GM12878 (cell line): Measurements from ENCODE around the gene SMAD2.

Experiments
- EP300 ChIP-seq, 2 experiments: fragments of 150-350 bp in 1 of 2; IDR thresholded peaks; 2 replicates each; pipeline ENCODE4 v1.6.1; 2011 to 2012; ENCODE audit warnings: low read depth in 2 of 2, low read length in 2 of 2, borderline replicate concordance in 1 of 2, improper control_type of control experiment in 1 of 2, inconsistent platforms in 1 of 2; ENCODE audit not compliant: control insufficient read depth in 1 of 2
- NFIC ChIP-seq: IDR thresholded peaks from 2 replicates; pipeline ENCODE4 v1.6.1; 2012; ENCODE audit warnings: low read depth, mild to moderate bottlenecking, inconsistent platforms, low read length, moderate library complexity
- SREBF2 ChIP-seq: IDR thresholded peaks from 2 replicates; pipeline ENCODE4 v1.6.1; 2012; ENCODE audit warnings: mild to moderate bottlenecking, low read length
- TF ChIP-seq, protein P1 (sequence below): fragments of 450-650 bp; IDR thresholded peaks from 2 replicates; pipeline ENCODE4 v1.6.1; 2017; ENCODE audit warnings: mild to moderate bottlenecking, moderate library complexity
- TF ChIP-seq, protein P2 (sequence below), 3 experiments: IDR thresholded peaks in 2 of 3; conservative IDR thresholded peaks in 1 of 3; 2 replicates each; pipeline ENCODE4 v1.5.1; 2011; ENCODE audit warnings: low read depth in 3 of 3, low read length in 3 of 3, mild to moderate bottlenecking in 3 of 3, control low read depth in 2 of 3, moderate library complexity in 2 of 3, inconsistent platforms in 1 of 3, mixed read lengths in 1 of 3; ENCODE audit not compliant: control insufficient read depth in 2 of 3, insufficient read depth in 1 of 3; ENCODE audit errors: extremely low read depth in 1 of 3
- TF ChIP-seq, protein P3 (sequence below): fragments of 450-650 bp; IDR thresholded peaks from 2 replicates; pipeline ENCODE4 v1.6.1; 2017; ENCODE audit warnings: borderline replicate concordance

DNA sequence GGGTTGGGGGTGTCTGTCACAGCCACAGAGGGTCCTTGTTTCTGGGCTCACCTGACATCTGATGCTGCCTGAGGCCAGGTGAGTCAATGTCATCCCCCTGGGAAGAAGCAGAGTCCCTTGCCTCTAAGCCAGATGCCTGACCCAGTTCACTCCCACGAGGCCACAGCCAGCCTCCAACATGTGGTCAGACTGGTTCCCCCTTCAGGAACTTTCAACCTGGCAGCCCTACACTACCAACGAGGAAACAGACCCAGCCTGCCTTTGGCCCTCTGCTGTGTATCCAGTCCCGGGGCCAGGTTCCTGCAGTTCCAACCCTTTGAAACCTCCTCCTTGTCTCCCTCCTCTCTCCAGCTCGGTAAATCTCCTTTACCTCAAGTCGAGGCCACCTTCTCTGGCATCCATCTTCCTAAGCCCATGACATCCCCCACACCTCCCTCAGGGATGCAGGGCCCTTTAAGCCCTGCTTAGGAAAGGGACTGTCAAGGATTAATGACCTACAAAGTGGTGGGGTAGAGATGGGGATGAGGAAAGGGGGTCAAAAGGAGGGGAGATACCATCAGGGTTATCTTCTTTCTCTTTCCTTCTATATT is 49.2 kb upstream of the SMAD2 start:
- TF ChIP-seq EP300 (IDR thresholded peaks at IDR 0.05; ENCODE audit: borderline replicate concordance in 1 of 2, control insufficient read depth in 1 of 2, low read depth in 2 of 2, low read length in 2 of 2) (no peak), NFIC (no peak), SREBF2 (no peak)
- TF ChIP-seq, protein P1, sequence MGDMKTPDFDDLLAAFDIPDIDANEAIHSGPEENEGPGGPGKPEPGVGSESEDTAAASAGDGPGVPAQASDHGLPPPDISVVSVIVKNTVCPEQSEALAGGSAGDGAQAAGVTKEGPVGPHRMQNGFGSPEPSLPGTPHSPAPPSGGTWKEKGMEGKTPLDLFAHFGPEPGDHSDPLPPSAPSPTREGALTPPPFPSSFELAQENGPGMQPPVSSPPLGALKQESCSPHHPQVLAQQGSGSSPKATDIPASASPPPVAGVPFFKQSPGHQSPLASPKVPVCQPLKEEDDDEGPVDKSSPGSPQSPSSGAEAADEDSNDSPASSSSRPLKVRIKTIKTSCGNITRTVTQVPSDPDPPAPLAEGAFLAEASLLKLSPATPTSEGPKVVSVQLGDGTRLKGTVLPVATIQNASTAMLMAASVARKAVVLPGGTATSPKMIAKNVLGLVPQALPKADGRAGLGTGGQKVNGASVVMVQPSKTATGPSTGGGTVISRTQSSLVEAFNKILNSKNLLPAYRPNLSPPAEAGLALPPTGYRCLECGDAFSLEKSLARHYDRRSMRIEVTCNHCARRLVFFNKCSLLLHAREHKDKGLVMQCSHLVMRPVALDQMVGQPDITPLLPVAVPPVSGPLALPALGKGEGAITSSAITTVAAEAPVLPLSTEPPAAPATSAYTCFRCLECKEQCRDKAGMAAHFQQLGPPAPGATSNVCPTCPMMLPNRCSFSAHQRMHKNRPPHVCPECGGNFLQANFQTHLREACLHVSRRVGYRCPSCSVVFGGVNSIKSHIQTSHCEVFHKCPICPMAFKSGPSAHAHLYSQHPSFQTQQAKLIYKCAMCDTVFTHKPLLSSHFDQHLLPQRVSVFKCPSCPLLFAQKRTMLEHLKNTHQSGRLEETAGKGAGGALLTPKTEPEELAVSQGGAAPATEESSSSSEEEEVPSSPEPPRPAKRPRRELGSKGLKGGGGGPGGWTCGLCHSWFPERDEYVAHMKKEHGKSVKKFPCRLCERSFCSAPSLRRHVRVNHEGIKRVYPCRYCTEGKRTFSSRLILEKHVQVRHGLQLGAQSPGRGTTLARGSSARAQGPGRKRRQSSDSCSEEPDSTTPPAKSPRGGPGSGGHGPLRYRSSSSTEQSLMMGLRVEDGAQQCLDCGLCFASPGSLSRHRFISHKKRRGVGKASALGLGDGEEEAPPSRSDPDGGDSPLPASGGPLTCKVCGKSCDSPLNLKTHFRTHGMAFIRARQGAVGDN: no peak
- TF ChIP-seq, protein P2, sequence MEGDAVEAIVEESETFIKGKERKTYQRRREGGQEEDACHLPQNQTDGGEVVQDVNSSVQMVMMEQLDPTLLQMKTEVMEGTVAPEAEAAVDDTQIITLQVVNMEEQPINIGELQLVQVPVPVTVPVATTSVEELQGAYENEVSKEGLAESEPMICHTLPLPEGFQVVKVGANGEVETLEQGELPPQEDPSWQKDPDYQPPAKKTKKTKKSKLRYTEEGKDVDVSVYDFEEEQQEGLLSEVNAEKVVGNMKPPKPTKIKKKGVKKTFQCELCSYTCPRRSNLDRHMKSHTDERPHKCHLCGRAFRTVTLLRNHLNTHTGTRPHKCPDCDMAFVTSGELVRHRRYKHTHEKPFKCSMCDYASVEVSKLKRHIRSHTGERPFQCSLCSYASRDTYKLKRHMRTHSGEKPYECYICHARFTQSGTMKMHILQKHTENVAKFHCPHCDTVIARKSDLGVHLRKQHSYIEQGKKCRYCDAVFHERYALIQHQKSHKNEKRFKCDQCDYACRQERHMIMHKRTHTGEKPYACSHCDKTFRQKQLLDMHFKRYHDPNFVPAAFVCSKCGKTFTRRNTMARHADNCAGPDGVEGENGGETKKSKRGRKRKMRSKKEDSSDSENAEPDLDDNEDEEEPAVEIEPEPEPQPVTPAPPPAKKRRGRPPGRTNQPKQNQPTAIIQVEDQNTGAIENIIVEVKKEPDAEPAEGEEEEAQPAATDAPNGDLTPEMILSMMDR (IDR thresholded peaks at IDR 0.05 in 2 of 3, conservative IDR thresholded peaks at IDR 0.05 in 1 of 3; ENCODE audit: control insufficient read depth in 2 of 3, extremely low read depth in 1 of 3, insufficient read depth in 1 of 3, low read depth in 3 of 3, low read length in 3 of 3): no peak
- TF ChIP-seq, protein P3, sequence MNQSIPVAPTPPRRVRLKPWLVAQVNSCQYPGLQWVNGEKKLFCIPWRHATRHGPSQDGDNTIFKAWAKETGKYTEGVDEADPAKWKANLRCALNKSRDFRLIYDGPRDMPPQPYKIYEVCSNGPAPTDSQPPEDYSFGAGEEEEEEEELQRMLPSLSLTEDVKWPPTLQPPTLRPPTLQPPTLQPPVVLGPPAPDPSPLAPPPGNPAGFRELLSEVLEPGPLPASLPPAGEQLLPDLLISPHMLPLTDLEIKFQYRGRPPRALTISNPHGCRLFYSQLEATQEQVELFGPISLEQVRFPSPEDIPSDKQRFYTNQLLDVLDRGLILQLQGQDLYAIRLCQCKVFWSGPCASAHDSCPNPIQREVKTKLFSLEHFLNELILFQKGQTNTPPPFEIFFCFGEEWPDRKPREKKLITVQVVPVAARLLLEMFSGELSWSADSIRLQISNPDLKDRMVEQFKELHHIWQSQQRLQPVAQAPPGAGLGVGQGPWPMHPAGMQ: no peak
